K562 (cell line): ENCODE measurements around the gene ZNF366. TPM values are rescaled to one million over a fixed set of nuclear protein-coding genes. Genes with fewer than 3 reads are reported as not detected.

Experiments used
- ATAC-seq: fragments of 200-7000 bp; cut with Tn5 transposase; 3 replicates; pipeline ENCODE4 v1.9.1; 2020; ENCODE audit warnings: moderate library complexity
- BruUV-seq: library from RNA; stranded (reverse); fragments of 400-500 nt; replicated peaks from 2 replicates; lab custom pipeline; 2021; lab: Mats Ljungman, UMichigan
- CTCF ChIA-PET: fragments of 300-600 bp; formaldehyde crosslinking; extraction: SDS; loops from one replicate; lab custom pipeline; 2021; ENCODE audit warnings: low intra/inter-chr PET ratio; lab: Yijun Ruan, JAX
- POLR2A ChIA-PET: fragments of 300-600, 350-650 bp; sonication (Branson Sonifier 250); formaldehyde crosslinking; extraction: SDS; loops from one replicate; lab custom pipeline; 2021; ENCODE audit warnings: antibody characterized with exemption, inconsistent platforms; lab: Yijun Ruan, JAX
- DNase-seq, 4 experiments: peaks; one replicate each; pipeline versions ENCODE4 v3.0.0 to v3.0.0-alpha.2; 2011 to 2018; ENCODE audit warnings: low spot score in 3 of 4, mixed read lengths in 3 of 4; ENCODE audit errors: extremely low read depth in 1 of 4
- FAIRE-seq: peaks from 2 replicates; lab custom pipeline; 2011; peaks lifted over from hg19 to GRCh38; lab: Jason Lieb, UNC
- H2AFZ ChIP-seq: 2 replicates; pipeline ENCODE4 v1.6.0; 2011; ENCODE audit warnings: low read depth, low read length, control low read depth, inconsistent platforms
- H3K27ac ChIP-seq: fragments of 200-600 bp; 3 replicates; pipeline ENCODE4 v1.8.0; 2011; ENCODE audit warnings: low read depth, mild to moderate bottlenecking, control low read depth, inconsistent platforms, low read length, moderate library complexity, mixed read lengths; ENCODE audit errors: extremely low read depth
- H3K27me3 ChIP-seq, 2 experiments: fragments of 300-600 bp in 1 of 2; 2 replicates in 1 of 2; 3 replicates in 1 of 2; pipeline versions ENCODE4 v1.6.0 to v1.8.0; 2011; ENCODE audit warnings: inconsistent platforms in 2 of 2, low read length in 2 of 2, mild to moderate bottlenecking in 1 of 2, mixed read lengths in 1 of 2, moderate library complexity in 1 of 2; ENCODE audit not compliant: control insufficient read depth in 2 of 2, insufficient read depth in 2 of 2
- H3K36me3 ChIP-seq: fragments of 300-600 bp; 3 replicates; pipeline ENCODE4 v1.8.0; 2011; ENCODE audit warnings: mild to moderate bottlenecking, low read length, inconsistent platforms; ENCODE audit not compliant: control insufficient read depth, insufficient read depth
- H3K4me1 ChIP-seq, 2 experiments: fragments of 200-600 bp in 1 of 2; replicated peaks in 1 of 2; 2 replicates in 1 of 2; 3 replicates in 1 of 2; pipeline versions ENCODE4 v1.5.1 to v1.8.0; 2011; ENCODE audit warnings: inconsistent platforms in 2 of 2, low read length in 2 of 2, mild to moderate bottlenecking in 1 of 2, mixed read lengths in 1 of 2, moderate library complexity in 1 of 2; ENCODE audit not compliant: control insufficient read depth in 2 of 2, insufficient read depth in 2 of 2
- H3K4me2 ChIP-seq: 2 replicates; pipeline ENCODE4 v1.6.1; 2011; ENCODE audit warnings: low read length, control low read depth, inconsistent platforms, mixed read lengths; ENCODE audit not compliant: insufficient read depth
- H3K4me3 ChIP-seq: fragments of 200-600 bp; sonication (generic), shearing (Covaris generic); 2 replicates; pipeline ENCODE4 v1.5.1; 2016; ENCODE audit warnings: control low read depth, inconsistent platforms
- H3K79me2 ChIP-seq: fragments of 200-600 bp; 3 replicates; pipeline ENCODE4 v1.8.0; 2011; ENCODE audit warnings: low read length, inconsistent platforms; ENCODE audit not compliant: control insufficient read depth, insufficient read depth
- H3K9ac ChIP-seq, 2 experiments: 2 replicates each; pipeline versions ENCODE4 v1.6.0 to v1.6.1; 2011; ENCODE audit warnings: low read depth in 2 of 2, low read length in 2 of 2, control low read depth in 1 of 2, inconsistent platforms in 1 of 2, mild to moderate bottlenecking in 1 of 2, mixed read lengths in 1 of 2; ENCODE audit not compliant: insufficient read depth in 1 of 2
- H3K9me1 ChIP-seq: one replicate; pipeline ENCODE4 v1.6.0; 2011; ENCODE audit warnings: inconsistent platforms, mild to moderate bottlenecking, low read length, moderate library complexity; ENCODE audit not compliant: control insufficient read depth, insufficient read depth
- H3K9me3 ChIP-seq: replicated peaks from 2 replicates; pipeline ENCODE4 v1.5.1; 2011; ENCODE audit warnings: low read depth, low read length, inconsistent platforms; ENCODE audit not compliant: control insufficient read depth, insufficient read depth
- H4K20me1 ChIP-seq: replicated peaks from 2 replicates; pipeline ENCODE4 v1.6.1; 2011; ENCODE audit warnings: low read length, inconsistent platforms, mixed read lengths; ENCODE audit not compliant: control insufficient read depth, insufficient read depth
- CTBP1 ChIP-seq: fragments of 450-650 bp; IDR thresholded peaks from 2 replicates; pipeline ENCODE4 v1.6.1; 2016; ENCODE audit warnings: borderline replicate concordance
- ELF1 ChIP-seq: fragments of 200-800 bp; sonication (Bioruptor generic); IDR thresholded peaks from 2 replicates; pipeline ENCODE4 v1.6.1; 2016; ENCODE audit warnings: missing genetic modification characterization, missing compliant biosample characterization
- L3MBTL2 ChIP-seq: fragments of 450-650 bp; IDR thresholded peaks from 2 replicates; pipeline ENCODE4 v1.6.1; 2016; ENCODE audit warnings: mild to moderate bottlenecking, moderate library complexity
- SOX6 ChIP-seq: fragments of 450-650 bp; IDR thresholded peaks from 2 replicates; pipeline ENCODE4 v1.6.1; 2014; ENCODE audit warnings: mild to moderate bottlenecking
- SPI1 ChIP-seq: IDR thresholded peaks from 2 replicates; pipeline ENCODE4 v1.6.1; 2011; ENCODE audit warnings: low read depth, low read length, control low read depth, borderline replicate concordance
- TOE1 ChIP-seq, 2 experiments: fragments of 450-650 bp in 1 of 2; sonication (generic) in 1 of 2; formaldehyde crosslinking in 1 of 2; IDR thresholded peaks; 2 replicates each; pipeline versions ENCODE4 v1.7.1 to v1.8.0; 2016 to 2022; ENCODE audit warnings: borderline replicate concordance in 2 of 2, mild to moderate bottlenecking in 2 of 2, antibody characterized with exemption in 1 of 2, inconsistent platforms in 1 of 2, low read depth in 1 of 2, missing genetic modification reagents in 1 of 2, moderate library complexity in 1 of 2
- ZNF586 ChIP-seq: fragments of 450-650 bp; formaldehyde crosslinking; conservative IDR thresholded peaks from 2 replicates; pipeline ENCODE4 v1.4.0; 2020; ENCODE audit warnings: mild to moderate bottlenecking, moderate library complexity
- WGBS: fragments of 100-300 bp; shearing (Covaris generic); methylation state at CpG from one replicate; pipeline ENCODE4 v1.1.6; 2016; ENCODE audit warnings: low coverage, mixed read lengths; ENCODE audit not compliant: insufficient coverage; ENCODE audit errors: missing lambda C conversion rate; 5-methylcytosine and 5-hydroxymethylcytosine counted together
- in situ Hi-C: fragments of 300-500 bp; cut with MboI; formaldehyde crosslinking; loops from 4 replicates; pipeline ENCODE4 v1.15.0; 2018; ENCODE audit warnings: inconsistent platforms, mixed read lengths
- intact Hi-C: fragments of 100-400 bp; cut with micrococcal nuclease; formaldehyde crosslinking; loops from 2 replicates; pipeline ENCODE4 v1.14.2; 2022
- polyA plus RNA-seq, 8 experiments: library from polyadenylated mRNA; depleted of rRNA in 4 of 8; stranded (reverse) in 5 of 8; unstranded in 3 of 8; fragments of >200 nt; fragmentation: Nextera tagmentation in 2 of 8; fragmentation: Illumina TruSeq in 1 of 8; extraction: Ambion mirVana in 2 of 8; extraction: Trizol in 1 of 8; gene quantifications; 2 replicates each; pipeline versions ENCODE4 v1.2.1 to v1.2.3, GENCODE V29; 2011 to 2014; ENCODE audit warnings: inconsistent platforms in 1 of 8, missing spikeins in 1 of 8
- total RNA-seq, 7 experiments: library from RNA; depleted of rRNA in 6 of 7; stranded (reverse); fragments of >200 nt in 6 of 7; fragmentation: Illumina TruSeq in 2 of 7; extraction: Trizol in 2 of 7; gene quantifications; 2 replicates each; pipeline versions ENCODE4 v1.2.1 to v1.2.3, GENCODE V29; 2011 to 2021; ENCODE audit warnings: low replicate concordance in 1 of 7

Gene ZNF366
- total and polyA plus RNA-seq, 9 of the 15 experiments (the other 6 are each of a cell fraction or from before 2014, with no cell fraction given) = not detected

GRCh38 chr5:72458407-72458806 lies 48.8 kb downstream of the ZNF366 start:
- Histone ChIP-seq H2AFZ (no peak overlapping the region), H3K4me2 (no peak overlapping the region), H3K9ac (no peak overlapping the region), H3K79me2 (no peaks in the 10 kb centered on the region), H3K9me1 (no peaks in the 10 kb centered on the region)
- in situ Hi-C loops = no loop called here
- intact Hi-C loops = no loop called here
- TF ChIP-seq ZNF586 (CRISPR knock-in tag) (no peak), TOE1 (IDR thresholded peaks at IDR 0.05; ENCODE audit: borderline replicate concordance) (no peak), TOE1 (CRISPR knock-in tag; IDR thresholded peaks at IDR 0.05; ENCODE audit: borderline replicate concordance, low read depth) (no peak), SPI1 (peak; percentile 96), ELF1 (tag) (peak; percentile 28; the same call in 1 of the 2 replicates), CTBP1 (peak; percentile 42; the same call in 1 of the 2 replicates), L3MBTL2 (peak; percentile 43), SOX6 (peak; percentile 39; the same call in 1 of the 2 replicates)
- TF ChIP-seq, all 486 proteins: peak for 5
- Histone ChIP-seq H3K27ac (no peak overlapping the region), H3K27me3 (no peaks in the 10 kb centered on the region), H4K20me1 (no peaks in the 10 kb centered on the region), H3K9me3 (no peaks in the 10 kb centered on the region), H3K4me3 (no peak overlapping the region), H3K36me3 (no peaks in the 10 kb centered on the region), H3K4me1 (peaks cover 2 to 11% of the 10 kb centered on the region in 2 experiments; a peak in 2 of 5 replicates)
- 16% methylated on average over 3 of the region's 3 CpGs for WGBS
- DNase-seq (no peak), FAIRE-seq (peak; percentile 23), ATAC-seq (no peak)
- ChIA-PET POLR2A (no interaction called here), CTCF (no interaction called here)
- no TSS peak for BruUV-seq
